IMR-90 (cell line): ENCODE results near the gene NUP50. TPM values are rescaled to one million over a fixed set of nuclear protein-coding genes. Genes with fewer than 3 reads are reported as not detected.

ENCODE experiments used
- ATAC-seq: fragments of 200-7000 bp; cut with Tn5 transposase; 2 replicates; pipeline ENCODE4 v1.9.1; 2020; ENCODE audit warnings: low read depth, mild to moderate bottlenecking, moderate library complexity
- BruUV-seq: library from RNA; stranded (reverse); fragments of 400-500 nt; replicated peaks from 2 replicates; lab custom pipeline; 2021; lab: Mats Ljungman, UMichigan
- CTCF ChIA-PET: fragments of 300-600 bp; formaldehyde crosslinking; extraction: SDS; loops from one replicate; lab custom pipeline; 2021; ENCODE audit warnings: antibody characterized with exemption; lab: Yijun Ruan, JAX
- POLR2A ChIA-PET: fragments of 300-600 bp; sonication (Branson Sonifier 250); formaldehyde crosslinking; loops from one replicate; lab custom pipeline; 2022; ENCODE audit warnings: antibody characterized with exemption; ENCODE audit not compliant: unreplicated experiment; lab: Charles Lee
- DNase-seq: peaks from one replicate; pipeline ENCODE4 v3.0.0; 2013
- H2AFZ ChIP-seq: replicated peaks from 2 replicates; pipeline ENCODE3; 2013; ENCODE audit warnings: low read length, mild to moderate bottlenecking; ENCODE audit not compliant: poor library complexity
- H2AK5ac ChIP-seq: 2 replicates; pipeline ENCODE4 v1.6.1; 2013; ENCODE audit warnings: low read depth, low read length, inconsistent platforms
- H2AK9ac ChIP-seq: replicated peaks from 2 replicates; pipeline ENCODE3; 2013; ENCODE audit warnings: mild to moderate bottlenecking, low read depth, low read length, moderate library complexity; ENCODE audit not compliant: poor library complexity
- H2BK120ac ChIP-seq: 2 replicates; pipeline ENCODE4 v1.6.1; 2013; ENCODE audit warnings: low read depth, low read length, inconsistent platforms
- H2BK15ac ChIP-seq: 3 replicates; pipeline ENCODE4 v1.6.1; 2013; ENCODE audit warnings: low read depth, low read length, inconsistent platforms
- H2BK20ac ChIP-seq: 2 replicates; pipeline ENCODE4 v1.6.1; 2013; ENCODE audit warnings: low read depth, mild to moderate bottlenecking, inconsistent platforms, low read length, moderate library complexity
- H2BK5ac ChIP-seq: 2 replicates; pipeline ENCODE4 v1.6.1; 2013; ENCODE audit warnings: mild to moderate bottlenecking, low read depth, low read length, inconsistent platforms; ENCODE audit not compliant: poor library complexity, severe bottlenecking
- H3K14ac ChIP-seq: replicated peaks from 2 replicates; pipeline ENCODE4 v1.6.1; 2013; ENCODE audit warnings: low read depth, low read length, inconsistent platforms
- H3K18ac ChIP-seq: 2 replicates; pipeline ENCODE4 v1.6.1; 2013; ENCODE audit warnings: low read depth, low read length, control low read depth
- H3K23ac ChIP-seq: 2 replicates; pipeline ENCODE4 v1.6.1; 2013; ENCODE audit warnings: low read depth, low read length, inconsistent platforms
- H3K27ac ChIP-seq: 2 replicates; pipeline ENCODE4 v1.5.1; 2013; ENCODE audit warnings: mild to moderate bottlenecking, control low read depth, low read length; ENCODE audit not compliant: insufficient read depth
- H3K27me3 ChIP-seq: 2 replicates; pipeline ENCODE4 v1.6.1; 2013; ENCODE audit warnings: low read length; ENCODE audit not compliant: control insufficient read depth, insufficient read depth
- H3K36me3 ChIP-seq: 2 replicates; pipeline ENCODE4 v1.6.1; 2013; ENCODE audit warnings: low read length, mixed read lengths; ENCODE audit not compliant: control insufficient read depth, insufficient read depth
- H3K4ac ChIP-seq: 2 replicates; pipeline ENCODE4 v1.6.1; 2013; ENCODE audit warnings: low read depth, low read length, inconsistent platforms
- H3K4me1 ChIP-seq: 2 replicates; pipeline ENCODE4 v1.6.1; 2013; ENCODE audit warnings: low read length, mixed read lengths; ENCODE audit not compliant: control insufficient read depth, insufficient read depth
- H3K4me2 ChIP-seq: 2 replicates; pipeline ENCODE4 v1.6.1; 2013; ENCODE audit warnings: low read depth, mild to moderate bottlenecking, control low read depth, low read length, moderate library complexity
- H3K4me3 ChIP-seq: 2 replicates; pipeline ENCODE4 v1.5.1; 2013; ENCODE audit warnings: low read depth, mild to moderate bottlenecking, control low read depth, low read length, moderate library complexity; ENCODE audit not compliant: insufficient read depth
- H3K56ac ChIP-seq: 2 replicates; pipeline ENCODE4 v1.6.1; 2013; ENCODE audit warnings: low read length, inconsistent platforms; ENCODE audit not compliant: insufficient read depth; ENCODE audit errors: extremely low read depth
- H3K79me1 ChIP-seq, 2 experiments: 2 replicates each; pipeline ENCODE4 v1.6.1; 2013; ENCODE audit warnings: low read length in 2 of 2, inconsistent platforms in 1 of 2, low read depth in 1 of 2
- H3K9ac ChIP-seq: 2 replicates; pipeline ENCODE4 v1.6.1; 2013; ENCODE audit warnings: low read depth, low read length, control low read depth
- H3K9me1 ChIP-seq: 2 replicates; pipeline ENCODE4 v1.6.1; 2013; ENCODE audit warnings: low read length, inconsistent platforms; ENCODE audit not compliant: insufficient read depth
- H3K9me3 ChIP-seq: 2 replicates; pipeline ENCODE4 v1.6.1; 2013; ENCODE audit warnings: low read length; ENCODE audit not compliant: control insufficient read depth, insufficient read depth
- H4K20me1 ChIP-seq: 2 replicates; pipeline ENCODE4 v1.6.1; 2013; ENCODE audit warnings: low read length, inconsistent platforms; ENCODE audit not compliant: insufficient read depth
- H4K5ac ChIP-seq: 2 replicates; pipeline ENCODE4 v1.6.1; 2013; ENCODE audit warnings: mild to moderate bottlenecking, low read depth, low read length, control low read depth
- H4K8ac ChIP-seq, 2 experiments: 2 replicates each; pipeline ENCODE4 v1.6.1; 2013; ENCODE audit warnings: low read depth in 2 of 2, low read length in 2 of 2, control low read depth in 1 of 2, inconsistent platforms in 1 of 2
- H4K91ac ChIP-seq: 2 replicates; pipeline ENCODE4 v1.6.1; 2013; ENCODE audit warnings: low read depth, low read length, inconsistent platforms; ENCODE audit not compliant: insufficient read depth
- CHD1 ChIP-seq: IDR thresholded peaks from 2 replicates; pipeline ENCODE4 v1.6.1; 2012; ENCODE audit warnings: low read depth, low read length, improper control_type of control experiment
- MXI1 ChIP-seq: IDR thresholded peaks from 2 replicates; pipeline ENCODE4 v1.6.1; 2012; ENCODE audit warnings: low read depth, mild to moderate bottlenecking, low read length, moderate library complexity, borderline replicate concordance
- POLR2A ChIP-seq: IDR thresholded peaks from 2 replicates; pipeline ENCODE4 v1.6.1; 2012; ENCODE audit warnings: mild to moderate bottlenecking, low read depth, low read length
- RCOR1 ChIP-seq: IDR thresholded peaks from 2 replicates; pipeline ENCODE4 v1.6.1; 2012; ENCODE audit warnings: mild to moderate bottlenecking, low read length, improper control_type of control experiment; ENCODE audit not compliant: insufficient replicate concordance
- SMC3 ChIP-seq: fragments of 150-350 bp; IDR thresholded peaks from 2 replicates; pipeline ENCODE4 v1.6.1; 2016; ENCODE audit warnings: low read depth, mild to moderate bottlenecking, antibody characterized with exemption, low read length, moderate library complexity
- WGBS, 2 experiments: methylation state at CpG; one replicate each; pipeline versions ENCODE4 v1.1.5 to v1.1.7; 2013; ENCODE audit warnings: missing lambda C conversion rate in 2 of 2; ENCODE audit not compliant: insufficient read length in 1 of 2; ENCODE audit errors: extremely low coverage in 2 of 2; 5-methylcytosine and 5-hydroxymethylcytosine counted together
- dilution Hi-C: fragments of 300-500 bp; cut with HindIII; formaldehyde crosslinking; loops from one replicate; pipeline ENCODE4 v1.14.3; 2018; ENCODE audit warnings: low sequenced_read_pairs; ENCODE audit not compliant: unreplicated experiment
- in situ Hi-C: fragments of 300-500 bp; cut with MboI; formaldehyde crosslinking; loops from 3 replicates; pipeline ENCODE4 v1.14.3; 2019; ENCODE audit warnings: low sequenced_read_pairs, inconsistent platforms, mixed read lengths
- intact Hi-C: fragments of 100-400 bp; cut with micrococcal nuclease; formaldehyde crosslinking; loops from 2 replicates; pipeline ENCODE4 v1.10.0; 2022
- polyA plus RNA-seq, 3 experiments: library from polyadenylated mRNA; depleted of rRNA; stranded (reverse); fragments of >200 nt; gene quantifications; 2 replicates each; pipeline ENCODE4 v1.2.3, GENCODE V29; 2012; ENCODE audit warnings: low replicate concordance in 1 of 3
- total RNA-seq: library from RNA; depleted of rRNA; stranded (reverse); fragments of >200 nt; gene quantifications from 2 replicates; pipeline ENCODE4 v1.2.3, GENCODE V29; 2012

NUP50 gene
- total and polyA plus RNA-seq, 2 of the 4 experiments (the other 2 are of a cell fraction) = 12.8 to 65.4 TPM

DNA sequence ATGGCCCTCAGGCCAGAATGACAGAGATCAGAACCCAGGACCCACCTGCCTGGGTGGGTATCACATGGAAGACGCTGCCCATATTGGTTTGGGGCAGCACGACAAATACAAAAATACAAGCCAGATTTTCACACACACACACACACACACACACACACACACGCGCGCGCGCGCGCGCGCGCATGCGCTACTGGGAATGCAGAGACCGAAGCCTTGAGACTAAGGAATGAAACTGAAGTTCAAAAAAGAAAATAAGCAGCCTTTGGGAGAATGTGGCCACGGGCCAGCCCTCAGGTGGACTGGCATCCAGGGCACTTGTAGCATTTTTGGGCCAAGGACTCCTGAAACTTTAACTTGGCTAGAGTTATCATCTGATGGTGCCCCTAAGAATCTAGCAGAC lies 21.3 kb upstream of the NUP50 start:
- H3K27ac ChIP-seq = no peak overlapping the region
- intact Hi-C loops = no loop called here
- H3K23ac ChIP-seq = no peak overlapping the region
- H3K79me1 ChIP-seq = peaks cover 0 to 12% of the 10 kb centered on the region in 2 experiments; a peak in 1 of 4 replicates
- ChIA-PET CTCF (interaction anchor here (0.9 kb wide), 1 partner anchor 17 kb away, joined by 3 read pairs; no protein-coding TSS in a partner anchor), POLR2A (no interaction called here)
- 75% methylated on average over 1 of the region's 15 CpGs; no CpG with 5 or more reads in 1 of the 2 experiments for WGBS, 2 experiments
- ATAC-seq = no peak
- no peak overlapping the region for H3K4ac ChIP-seq
- dilution Hi-C loops = no loop called here
- H4K20me1 ChIP-seq = no peaks in the 10 kb centered on the region; the same call in 1 of the 2 replicates
- no peak for DNase-seq
- H4K8ac ChIP-seq = no peak overlapping the region
- no peak overlapping the region for H3K9ac ChIP-seq
- BruUV-seq = no TSS peak
- no peak overlapping the region for H3K56ac ChIP-seq
- H2BK20ac ChIP-seq = no peak overlapping the region
- H2BK15ac ChIP-seq = no peak overlapping the region
- no peak overlapping the region for H2AK5ac ChIP-seq
- TF ChIP-seq SMC3 = no peak
- no peak for TF ChIP-seq RCOR1
- TF ChIP-seq CHD1 = no peak
- no peak for TF ChIP-seq POLR2A
- no peak for TF ChIP-seq MXI1
- H3K14ac ChIP-seq = no peak overlapping the region
- H3K9me3 ChIP-seq = peaks cover 2% of the 10 kb centered on the region; the same call in 1 of the 2 replicates
- no peaks in the 10 kb centered on the region for H3K9me1 ChIP-seq
- no peak overlapping the region for H2BK5ac ChIP-seq
- H3K4me3 ChIP-seq = no peak overlapping the region
- H3K4me1 ChIP-seq = no peaks in the 10 kb centered on the region
- H4K5ac ChIP-seq = no peak overlapping the region
- H3K18ac ChIP-seq = no peak overlapping the region
- no peak overlapping the region for H2BK120ac ChIP-seq
- H2AFZ ChIP-seq = no peak overlapping the region
- H3K27me3 ChIP-seq = no peaks in the 10 kb centered on the region
- H3K4me2 ChIP-seq = no peak overlapping the region
- no peak overlapping the region for H2AK9ac ChIP-seq
- no peaks in the 10 kb centered on the region for H3K36me3 ChIP-seq
- H4K91ac ChIP-seq = no peak overlapping the region
- in situ Hi-C loops = no loop called here
